GM13977 (cell line): ENCODE data around the gene MCOLN2.
A peak's percentile ranks its signal among the peaks of the same experiment; 100 is the strongest.

Experiments used
- DNase-seq: peaks from one replicate; pipeline ENCODE4 v3.0.0; 2012; ENCODE audit warnings: low spot score
- in situ Hi-C: fragments of 300-500 bp; cut with MboI; formaldehyde crosslinking; loops from one replicate; pipeline ENCODE4 v1.12.0; 2022; ENCODE audit warnings: low sequenced_read_pairs, low pct_unique_long_range_greater_than_20kb, mixed read lengths, inconsistent platforms; ENCODE audit not compliant: unreplicated experiment
- TF ChIP-seq, protein P1 (sequence below): IDR thresholded peaks from 2 replicates; pipeline ENCODE4 v1.5.1; 2012; ENCODE audit warnings: mild to moderate bottlenecking, control low read depth; ENCODE audit not compliant: insufficient read depth; ENCODE audit errors: extremely low read depth, missing control alignments

The MCOLN2 gene

DNA sequence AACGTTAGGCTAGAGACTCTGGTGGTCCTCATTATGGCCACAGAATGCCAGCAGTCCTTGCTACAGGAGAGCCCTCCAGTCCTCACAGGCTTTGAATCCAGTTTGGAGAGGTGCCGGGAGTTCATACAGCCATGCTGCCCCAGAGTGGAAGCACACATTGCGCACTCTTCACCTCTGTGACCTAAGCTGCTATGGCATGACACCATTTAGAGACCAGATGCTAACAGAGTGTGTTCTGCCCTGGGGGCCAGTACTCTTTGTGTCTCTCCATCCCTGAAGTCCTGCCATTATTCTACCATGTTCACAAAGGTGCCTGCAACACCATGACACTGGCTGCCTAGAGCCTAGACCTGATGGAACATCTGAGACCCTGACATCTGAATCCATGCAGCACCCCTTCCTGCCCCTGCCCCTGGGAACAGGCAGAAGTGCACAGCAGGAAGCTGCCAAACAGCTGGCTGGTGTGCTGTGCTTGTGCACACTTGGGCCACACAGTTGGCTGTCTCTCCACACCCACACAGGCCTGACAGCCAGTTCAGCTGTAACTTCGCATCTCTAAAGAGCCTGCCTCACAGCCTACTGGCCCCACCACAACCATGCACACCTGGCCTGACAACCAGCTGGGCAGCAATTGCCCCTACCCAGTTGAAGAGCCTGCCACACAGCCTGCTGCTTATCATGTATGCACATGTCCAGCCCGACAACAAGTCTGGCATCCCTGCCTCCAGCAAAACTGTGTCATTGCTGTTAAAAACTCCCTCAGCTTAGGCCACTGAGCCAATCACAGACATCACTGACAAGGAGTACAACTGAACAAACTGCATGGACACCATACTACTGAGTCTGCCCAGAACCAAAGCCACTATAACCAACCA lies 49.1 kb downstream of the MCOLN2 start:
- TF ChIP-seq, protein P1, sequence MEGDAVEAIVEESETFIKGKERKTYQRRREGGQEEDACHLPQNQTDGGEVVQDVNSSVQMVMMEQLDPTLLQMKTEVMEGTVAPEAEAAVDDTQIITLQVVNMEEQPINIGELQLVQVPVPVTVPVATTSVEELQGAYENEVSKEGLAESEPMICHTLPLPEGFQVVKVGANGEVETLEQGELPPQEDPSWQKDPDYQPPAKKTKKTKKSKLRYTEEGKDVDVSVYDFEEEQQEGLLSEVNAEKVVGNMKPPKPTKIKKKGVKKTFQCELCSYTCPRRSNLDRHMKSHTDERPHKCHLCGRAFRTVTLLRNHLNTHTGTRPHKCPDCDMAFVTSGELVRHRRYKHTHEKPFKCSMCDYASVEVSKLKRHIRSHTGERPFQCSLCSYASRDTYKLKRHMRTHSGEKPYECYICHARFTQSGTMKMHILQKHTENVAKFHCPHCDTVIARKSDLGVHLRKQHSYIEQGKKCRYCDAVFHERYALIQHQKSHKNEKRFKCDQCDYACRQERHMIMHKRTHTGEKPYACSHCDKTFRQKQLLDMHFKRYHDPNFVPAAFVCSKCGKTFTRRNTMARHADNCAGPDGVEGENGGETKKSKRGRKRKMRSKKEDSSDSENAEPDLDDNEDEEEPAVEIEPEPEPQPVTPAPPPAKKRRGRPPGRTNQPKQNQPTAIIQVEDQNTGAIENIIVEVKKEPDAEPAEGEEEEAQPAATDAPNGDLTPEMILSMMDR: no peak
- in situ Hi-C loops: no loop called here
- no peak for DNase-seq

- DNase-seq: no peak
- TF ChIP-seq, protein P1: no peak
- in situ Hi-C loops: no loop called here
Observed at GRCh38 chr1:84946631-84947030, 50.3 kb downstream of the MCOLN2 start.

GRCh38 chr1:84944767-84945486 lies 52.0 kb downstream of the MCOLN2 start:
- DNase-seq: peak; percentile 58
- TF ChIP-seq, protein P1: peak; percentile 82
- in situ Hi-C loops: no loop called here

GRCh38 chr1:84941843-84942242 lies 55.1 kb downstream of the MCOLN2 start:
- in situ Hi-C loops: no loop called here
- TF ChIP-seq, protein P1: no peak
- DNase-seq: no peak

GRCh38 chr1:84940481-84940880 lies 56.4 kb downstream of the MCOLN2 start:
- DNase-seq: no peak
- TF ChIP-seq, protein P1: no peak
- in situ Hi-C loops: no loop called here

DNA sequence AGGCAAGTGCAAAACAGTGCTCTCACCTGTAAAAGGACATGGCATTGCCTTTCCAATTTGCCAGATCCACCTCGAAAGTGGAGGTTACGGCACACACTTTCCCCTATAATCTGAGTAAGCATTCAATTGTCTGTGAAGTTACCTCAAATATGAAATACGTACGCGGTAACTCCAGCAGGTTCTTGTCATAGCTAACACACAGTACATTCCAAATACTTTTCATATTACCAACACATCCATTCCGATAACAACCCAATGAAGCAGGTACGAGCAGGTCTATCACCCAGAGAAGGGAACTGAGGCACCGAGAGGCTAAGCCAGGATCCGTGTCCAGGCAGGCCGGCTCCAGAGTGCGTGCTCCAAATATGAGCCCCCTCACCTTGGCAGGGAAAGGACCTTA lies 57.2 kb downstream of the MCOLN2 start:
- no peak for DNase-seq
- TF ChIP-seq, protein P1: no peak
- in situ Hi-C loops: loop anchor here (10.0 kb wide), 1 partner anchor 165 kb away; no protein-coding TSS in a partner anchor
